BJ (cell line): Measurements from ENCODE around the gene SPDEF. TPM values are rescaled to one million over a fixed set of nuclear protein-coding genes. Genes with fewer than 3 reads are reported as not detected.

Experiments used
- CTCF ChIA-PET: fragments of 350-600 bp; formaldehyde crosslinking; extraction: SDS; loops from one replicate; lab custom pipeline; 2021; ENCODE audit warnings: antibody characterized with exemption, inconsistent platforms; lab: Yijun Ruan, JAX
- POLR2A ChIA-PET: fragments of 300-600 bp; sonication (Branson Sonifier 250); formaldehyde crosslinking; extraction: SDS; loops from one replicate; lab custom pipeline; 2021; ENCODE audit warnings: antibody characterized with exemption; lab: Charles Lee
- DNase-seq: peaks from one replicate; pipeline ENCODE4 v3.0.0-alpha.2; 2011; ENCODE audit warnings: low read depth
- H3K27me3 ChIP-seq: 2 replicates; pipeline ENCODE4 v1.6.0; 2011; ENCODE audit warnings: low read length; ENCODE audit not compliant: control insufficient read depth, insufficient read depth
- H3K36me3 ChIP-seq: 2 replicates; pipeline ENCODE4 v1.5.1; 2011; ENCODE audit warnings: low read length; ENCODE audit not compliant: control insufficient read depth, insufficient read depth
- H3K4me3 ChIP-seq: 2 replicates; pipeline ENCODE4 v1.5.1; 2011; ENCODE audit warnings: low read depth, mild to moderate bottlenecking, control low read depth, low read length
- CTCF ChIP-seq: IDR thresholded peaks from 2 replicates; pipeline ENCODE4 v1.5.1; 2011; ENCODE audit warnings: low read depth, mild to moderate bottlenecking, control low read depth, inconsistent platforms, low read length, moderate library complexity; ENCODE audit not compliant: insufficient read depth
- polyA plus RNA-seq: library from polyadenylated mRNA; depleted of rRNA; stranded (reverse); fragments of >200 nt; gene quantifications from 2 replicates; pipeline ENCODE4 v1.2.3, GENCODE V29; 2011

The SPDEF gene
- polyA plus RNA-seq, 1 experiment: not detected

- Histone ChIP-seq H3K4me3 (no peak overlapping the region), H3K36me3 (no peaks in the 10 kb centered on the region), H3K27me3 (0 out of 2 replicates have a peak, but pooled peaks cover 3% of the 10 kb centered on the region)
- DNase-seq: no peak
- CTCF ChIA-PET: interaction anchor here (1.1 to 3.3 kb wide), 4 partner anchors 15 to 83 kb away, joined by 3 to 12 read pairs (median 4); no protein-coding TSS in a partner anchor
- POLR2A ChIA-PET: no interaction called here
- TF ChIP-seq CTCF: no peak
These were observed 30.5 kb downstream of the SPDEF start for GRCh38 chr6:34525431-34526175.

GRCh38 chr6:34524971-34525370 is 31.2 kb downstream of the SPDEF start:
- CTCF ChIA-PET: no interaction called here

GRCh38 chr6:34524499-34524898 is 31.6 kb downstream of the SPDEF start:
- DNase-seq: no peak
- no peaks in the 10 kb centered on the region for H3K36me3 ChIP-seq
- ChIA-PET POLR2A (no interaction called here), CTCF (no interaction called here)
- 0 out of 2 replicates have a peak, but pooled peaks cover 3% of the 10 kb centered on the region for H3K27me3 ChIP-seq
- H3K4me3 ChIP-seq: no peak overlapping the region
- no peak for TF ChIP-seq CTCF

More at GRCh38 chr6:34524971-34525370, 31.2 kb downstream of the SPDEF start:
- POLR2A ChIA-PET: no interaction called here
- Histone ChIP-seq H3K4me3 (no peak overlapping the region), H3K36me3 (no peaks in the 10 kb centered on the region), H3K27me3 (0 out of 2 replicates have a peak, but pooled peaks cover 3% of the 10 kb centered on the region)
- no peak for DNase-seq
- TF ChIP-seq CTCF: no peak

GRCh38 chr6:34523441-34524206 is 32.5 kb downstream of the SPDEF start:
- no peak for TF ChIP-seq CTCF
- CTCF ChIA-PET: no interaction called here
- POLR2A ChIA-PET: interaction anchor here (0.6 kb wide), 1 partner anchor 9 kb away, joined by 3 read pairs; no protein-coding TSS in a partner anchor
- DNase-seq: no peak
- Histone ChIP-seq H3K27me3 (no peaks in the 10 kb centered on the region), H3K36me3 (no peaks in the 10 kb centered on the region), H3K4me3 (no peak overlapping the region)

GRCh38 chr6:34522761-34523160 is 33.4 kb downstream of the SPDEF start:
- no peak for DNase-seq
- no peak for TF ChIP-seq CTCF
- Histone ChIP-seq H3K36me3 (no peaks in the 10 kb centered on the region), H3K27me3 (peaks cover 1% of the 10 kb centered on the region; the same call in 1 of the 2 replicates), H3K4me3 (no peak overlapping the region)
- ChIA-PET POLR2A (no interaction called here), CTCF (interaction anchor here (0.7 kb wide), 1 partner anchor 86 kb away, joined by 4 read pairs; no protein-coding TSS in a partner anchor)
